IMR-90 (cell line): ENCODE measurements around the gene NAP1L1. TPM values are rescaled to one million over a fixed set of nuclear protein-coding genes. Genes with fewer than 3 reads are reported as not detected.

Source experiments
- ATAC-seq: fragments of 200-7000 bp; cut with Tn5 transposase; 2 replicates; pipeline ENCODE4 v1.9.1; 2020; ENCODE audit warnings: low read depth, mild to moderate bottlenecking, moderate library complexity
- BruUV-seq: library from RNA; stranded (reverse); fragments of 400-500 nt; replicated peaks from 2 replicates; lab custom pipeline; 2021; lab: Mats Ljungman, UMichigan
- CTCF ChIA-PET: fragments of 300-600 bp; formaldehyde crosslinking; extraction: SDS; loops from one replicate; lab custom pipeline; 2021; ENCODE audit warnings: antibody characterized with exemption; lab: Yijun Ruan, JAX
- POLR2A ChIA-PET: fragments of 300-600 bp; sonication (Branson Sonifier 250); formaldehyde crosslinking; loops from one replicate; lab custom pipeline; 2022; ENCODE audit warnings: antibody characterized with exemption; ENCODE audit not compliant: unreplicated experiment; lab: Charles Lee
- DNase-seq: peaks from one replicate; pipeline ENCODE4 v3.0.0; 2013
- H2AFZ ChIP-seq: replicated peaks from 2 replicates; pipeline ENCODE3; 2013; ENCODE audit warnings: low read length, mild to moderate bottlenecking; ENCODE audit not compliant: poor library complexity
- H2AK5ac ChIP-seq: 2 replicates; pipeline ENCODE4 v1.6.1; 2013; ENCODE audit warnings: low read depth, low read length, inconsistent platforms
- H2AK9ac ChIP-seq: replicated peaks from 2 replicates; pipeline ENCODE3; 2013; ENCODE audit warnings: mild to moderate bottlenecking, low read depth, low read length, moderate library complexity; ENCODE audit not compliant: poor library complexity
- H2BK120ac ChIP-seq: 2 replicates; pipeline ENCODE4 v1.6.1; 2013; ENCODE audit warnings: low read depth, low read length, inconsistent platforms
- H2BK15ac ChIP-seq: 3 replicates; pipeline ENCODE4 v1.6.1; 2013; ENCODE audit warnings: low read depth, low read length, inconsistent platforms
- H2BK20ac ChIP-seq: 2 replicates; pipeline ENCODE4 v1.6.1; 2013; ENCODE audit warnings: low read depth, mild to moderate bottlenecking, inconsistent platforms, low read length, moderate library complexity
- H2BK5ac ChIP-seq: 2 replicates; pipeline ENCODE4 v1.6.1; 2013; ENCODE audit warnings: mild to moderate bottlenecking, low read depth, low read length, inconsistent platforms; ENCODE audit not compliant: poor library complexity, severe bottlenecking
- H3K14ac ChIP-seq: replicated peaks from 2 replicates; pipeline ENCODE4 v1.6.1; 2013; ENCODE audit warnings: low read depth, low read length, inconsistent platforms
- H3K18ac ChIP-seq: 2 replicates; pipeline ENCODE4 v1.6.1; 2013; ENCODE audit warnings: low read depth, low read length, control low read depth
- H3K23ac ChIP-seq: 2 replicates; pipeline ENCODE4 v1.6.1; 2013; ENCODE audit warnings: low read depth, low read length, inconsistent platforms
- H3K27ac ChIP-seq: 2 replicates; pipeline ENCODE4 v1.5.1; 2013; ENCODE audit warnings: mild to moderate bottlenecking, control low read depth, low read length; ENCODE audit not compliant: insufficient read depth
- H3K27me3 ChIP-seq: 2 replicates; pipeline ENCODE4 v1.6.1; 2013; ENCODE audit warnings: low read length; ENCODE audit not compliant: control insufficient read depth, insufficient read depth
- H3K36me3 ChIP-seq: 2 replicates; pipeline ENCODE4 v1.6.1; 2013; ENCODE audit warnings: low read length, mixed read lengths; ENCODE audit not compliant: control insufficient read depth, insufficient read depth
- H3K4ac ChIP-seq: 2 replicates; pipeline ENCODE4 v1.6.1; 2013; ENCODE audit warnings: low read depth, low read length, inconsistent platforms
- H3K4me1 ChIP-seq: 2 replicates; pipeline ENCODE4 v1.6.1; 2013; ENCODE audit warnings: low read length, mixed read lengths; ENCODE audit not compliant: control insufficient read depth, insufficient read depth
- H3K4me2 ChIP-seq: 2 replicates; pipeline ENCODE4 v1.6.1; 2013; ENCODE audit warnings: low read depth, mild to moderate bottlenecking, control low read depth, low read length, moderate library complexity
- H3K4me3 ChIP-seq: 2 replicates; pipeline ENCODE4 v1.5.1; 2013; ENCODE audit warnings: low read depth, mild to moderate bottlenecking, control low read depth, low read length, moderate library complexity; ENCODE audit not compliant: insufficient read depth
- H3K56ac ChIP-seq: 2 replicates; pipeline ENCODE4 v1.6.1; 2013; ENCODE audit warnings: low read length, inconsistent platforms; ENCODE audit not compliant: insufficient read depth; ENCODE audit errors: extremely low read depth
- H3K79me1 ChIP-seq, 2 experiments: 2 replicates each; pipeline ENCODE4 v1.6.1; 2013; ENCODE audit warnings: low read length in 2 of 2, inconsistent platforms in 1 of 2, low read depth in 1 of 2
- H3K9ac ChIP-seq: 2 replicates; pipeline ENCODE4 v1.6.1; 2013; ENCODE audit warnings: low read depth, low read length, control low read depth
- H3K9me1 ChIP-seq: 2 replicates; pipeline ENCODE4 v1.6.1; 2013; ENCODE audit warnings: low read length, inconsistent platforms; ENCODE audit not compliant: insufficient read depth
- H3K9me3 ChIP-seq: 2 replicates; pipeline ENCODE4 v1.6.1; 2013; ENCODE audit warnings: low read length; ENCODE audit not compliant: control insufficient read depth, insufficient read depth
- H4K20me1 ChIP-seq: 2 replicates; pipeline ENCODE4 v1.6.1; 2013; ENCODE audit warnings: low read length, inconsistent platforms; ENCODE audit not compliant: insufficient read depth
- H4K5ac ChIP-seq: 2 replicates; pipeline ENCODE4 v1.6.1; 2013; ENCODE audit warnings: mild to moderate bottlenecking, low read depth, low read length, control low read depth
- H4K8ac ChIP-seq, 2 experiments: 2 replicates each; pipeline ENCODE4 v1.6.1; 2013; ENCODE audit warnings: low read depth in 2 of 2, low read length in 2 of 2, control low read depth in 1 of 2, inconsistent platforms in 1 of 2
- H4K91ac ChIP-seq: 2 replicates; pipeline ENCODE4 v1.6.1; 2013; ENCODE audit warnings: low read depth, low read length, inconsistent platforms; ENCODE audit not compliant: insufficient read depth
- CEBPB ChIP-seq: IDR thresholded peaks from 2 replicates; pipeline ENCODE4 v1.6.1; 2012; ENCODE audit warnings: low read depth, low read length, improper control_type of control experiment
- ELK1 ChIP-seq: fragments of 150-350 bp; IDR thresholded peaks from 2 replicates; pipeline ENCODE4 v1.6.1; 2016; ENCODE audit warnings: low read depth, mild to moderate bottlenecking, low read length, moderate library complexity, borderline replicate concordance
- MAFK ChIP-seq: IDR thresholded peaks from 2 replicates; pipeline ENCODE4 v1.6.1; 2012; ENCODE audit warnings: low read depth, low read length, improper control_type of control experiment
- MXI1 ChIP-seq: IDR thresholded peaks from 2 replicates; pipeline ENCODE4 v1.6.1; 2012; ENCODE audit warnings: low read depth, mild to moderate bottlenecking, low read length, moderate library complexity, borderline replicate concordance
- RAD21 ChIP-seq: IDR thresholded peaks from 2 replicates; pipeline ENCODE4 v1.6.1; 2012; ENCODE audit warnings: low read length, improper control_type of control experiment
- RCOR1 ChIP-seq: IDR thresholded peaks from 2 replicates; pipeline ENCODE4 v1.6.1; 2012; ENCODE audit warnings: mild to moderate bottlenecking, low read length, improper control_type of control experiment; ENCODE audit not compliant: insufficient replicate concordance
- USF2 ChIP-seq: fragments of 150-350 bp; IDR thresholded peaks from 2 replicates; pipeline ENCODE4 v1.6.1; 2017; ENCODE audit warnings: mild to moderate bottlenecking, antibody characterized with exemption, low read length, low read depth
- WGBS, 2 experiments: methylation state at CpG; one replicate each; pipeline versions ENCODE4 v1.1.5 to v1.1.7; 2013; ENCODE audit warnings: missing lambda C conversion rate in 2 of 2; ENCODE audit not compliant: insufficient read length in 1 of 2; ENCODE audit errors: extremely low coverage in 2 of 2; 5-methylcytosine and 5-hydroxymethylcytosine counted together
- dilution Hi-C: fragments of 300-500 bp; cut with HindIII; formaldehyde crosslinking; loops from one replicate; pipeline ENCODE4 v1.14.3; 2018; ENCODE audit warnings: low sequenced_read_pairs; ENCODE audit not compliant: unreplicated experiment
- in situ Hi-C: fragments of 300-500 bp; cut with MboI; formaldehyde crosslinking; loops from 3 replicates; pipeline ENCODE4 v1.14.3; 2019; ENCODE audit warnings: low sequenced_read_pairs, inconsistent platforms, mixed read lengths
- intact Hi-C: fragments of 100-400 bp; cut with micrococcal nuclease; formaldehyde crosslinking; loops from 2 replicates; pipeline ENCODE4 v1.10.0; 2022
- polyA plus RNA-seq, 3 experiments: library from polyadenylated mRNA; depleted of rRNA; stranded (reverse); fragments of >200 nt; gene quantifications; 2 replicates each; pipeline ENCODE4 v1.2.3, GENCODE V29; 2012; ENCODE audit warnings: low replicate concordance in 1 of 3
- total RNA-seq: library from RNA; depleted of rRNA; stranded (reverse); fragments of >200 nt; gene quantifications from 2 replicates; pipeline ENCODE4 v1.2.3, GENCODE V29; 2012

NAP1L1 gene
- total and polyA plus RNA-seq, 2 of the 4 experiments (the other 2 are of a cell fraction), result 86.4 to 200 TPM

DNA sequence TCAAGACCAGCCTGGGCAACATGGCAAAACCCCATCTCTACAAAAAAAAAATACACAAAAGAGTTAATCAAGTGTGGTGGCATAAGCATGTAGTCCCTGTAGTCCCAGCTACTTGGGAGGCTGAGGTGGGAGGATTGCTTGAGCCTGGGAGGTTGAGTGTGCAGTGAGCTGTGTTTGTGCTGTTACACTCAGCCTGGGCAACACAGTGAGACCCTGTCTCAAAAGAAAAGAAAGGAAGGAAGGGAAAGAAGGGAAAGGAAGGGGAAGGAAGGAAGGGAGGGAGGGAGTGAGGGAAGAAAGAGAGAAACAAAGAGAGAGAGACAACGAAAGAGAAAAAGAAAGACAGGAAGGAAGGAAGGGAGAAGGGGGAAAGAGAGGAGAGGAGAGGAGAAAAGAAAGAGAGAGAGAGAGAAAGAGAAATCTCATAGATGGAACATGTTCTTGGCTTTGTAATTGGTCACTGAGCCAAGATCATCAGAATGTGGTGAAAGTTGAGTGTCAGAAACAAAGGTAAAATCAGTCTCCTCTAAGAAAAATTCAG, 26.8 kb upstream of the NAP1L1 start (continued):
- TF ChIP-seq ELK1, result no peak

- ChIA-PET POLR2A (interaction anchor here (0.6 kb wide), 1 partner anchor 77 kb away, joined by 6 read pairs; no protein-coding TSS in a partner anchor), CTCF (interaction anchor here (0.5 to 0.9 kb wide), 6 partner anchors 22 to 940 kb away, joined by 3 to 5 read pairs (median 4); no protein-coding TSS in a partner anchor)
- no peak for ATAC-seq
- no peak overlapping the region for H2BK15ac ChIP-seq
- intact Hi-C loops, result no loop called here
- H3K4ac ChIP-seq, result no peak overlapping the region
- no peaks in the 10 kb centered on the region; the same call in 1 of the 2 replicates for H3K4me1 ChIP-seq
- H3K36me3 ChIP-seq, result no peaks in the 10 kb centered on the region
- no peak overlapping the region for H3K18ac ChIP-seq
- no peak overlapping the region for H2BK5ac ChIP-seq
- no peak overlapping the region for H4K5ac ChIP-seq
- no peaks in the 10 kb centered on the region for H3K79me1 ChIP-seq
- in situ Hi-C loops, result no loop called here
- no peak overlapping the region for H2BK20ac ChIP-seq
- H4K20me1 ChIP-seq, result no peaks in the 10 kb centered on the region
- no peak overlapping the region for H3K9ac ChIP-seq
- H2AK9ac ChIP-seq, result no peak overlapping the region
- no peak overlapping the region for H4K91ac ChIP-seq
- H2BK120ac ChIP-seq, result no peak overlapping the region
- H3K4me3 ChIP-seq, result no peak overlapping the region
- H3K14ac ChIP-seq, result no peak overlapping the region
- no peak overlapping the region for H3K4me2 ChIP-seq
- DNase-seq, result no peak
- H2AK5ac ChIP-seq, result no peak overlapping the region
- no peak overlapping the region for H3K23ac ChIP-seq
- H3K27ac ChIP-seq, result no peak overlapping the region
- dilution Hi-C loops, result no loop called here
- H3K56ac ChIP-seq, result no peak overlapping the region
- no TSS peak for BruUV-seq
- TF ChIP-seq RAD21, result no peak
- TF ChIP-seq MXI1, result no peak
- no peak for TF ChIP-seq MAFK
- no peak for TF ChIP-seq USF2
- TF ChIP-seq RCOR1, result no peak
- peak; percentile 74 for TF ChIP-seq CEBPB
- no peaks in the 10 kb centered on the region for H3K27me3 ChIP-seq
- no peak overlapping the region for H4K8ac ChIP-seq
- H3K9me3 ChIP-seq, result no peaks in the 10 kb centered on the region
- no peak overlapping the region for H2AFZ ChIP-seq
- WGBS, 2 experiments, result no CpG with 5 or more reads among the region's 4 CpGs
- 0 out of 2 replicates have a peak, but pooled peaks cover 3% of the 10 kb centered on the region for H3K9me1 ChIP-seq
Observed at GRCh38 chr12:76109879-76110278, 25.4 kb upstream of the NAP1L1 start.
